Dermis microvascular lymphatic vessel endothelial cell (primary cell): ENCODE data around the gene IL10RB. TPM values are rescaled to one million over a fixed set of nuclear protein-coding genes. Genes with fewer than 3 reads are reported as not detected.
"Not testable (repeated sequence)": the region's sequence is repeated elsewhere in the genome, so short reads cannot be mapped to it uniquely, and the experiment has no call there.

Experiments
- DNase-seq, 2 donors: peaks; one replicate each; pipeline versions ENCODE4 v3.0.0 to v3.0.0-alpha.2; 2010; ENCODE audit warnings: low read depth in 2 of 2
- total RNA-seq: library from RNA; depleted of rRNA; stranded (reverse); fragments of >200 nt; gene quantifications from 2 replicates; pipeline ENCODE4 v1.2.1, GENCODE V29; 2014

Gene IL10RB
- total RNA-seq, 1 donor from 2014 or later: 46.7 TPM

DNA sequence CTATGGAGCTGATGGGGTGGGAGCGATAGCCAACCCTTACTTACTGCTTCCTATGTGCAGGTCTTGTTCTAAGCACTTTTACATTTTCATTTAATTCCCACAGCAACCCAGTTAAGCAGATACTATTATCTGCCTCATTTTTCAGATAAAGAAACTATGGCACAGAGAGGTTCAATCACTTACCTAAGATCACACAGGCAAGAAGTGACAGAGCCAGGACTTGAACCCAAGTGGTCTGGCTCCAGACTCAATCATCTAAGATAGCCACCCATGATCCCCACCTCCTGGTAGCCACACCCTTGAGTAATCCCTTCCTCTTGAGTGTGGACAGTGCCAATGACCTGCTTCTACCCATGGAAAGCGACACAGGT is 35.5 kb downstream of the IL10RB start:
- DNase-seq: no peak

DNA sequence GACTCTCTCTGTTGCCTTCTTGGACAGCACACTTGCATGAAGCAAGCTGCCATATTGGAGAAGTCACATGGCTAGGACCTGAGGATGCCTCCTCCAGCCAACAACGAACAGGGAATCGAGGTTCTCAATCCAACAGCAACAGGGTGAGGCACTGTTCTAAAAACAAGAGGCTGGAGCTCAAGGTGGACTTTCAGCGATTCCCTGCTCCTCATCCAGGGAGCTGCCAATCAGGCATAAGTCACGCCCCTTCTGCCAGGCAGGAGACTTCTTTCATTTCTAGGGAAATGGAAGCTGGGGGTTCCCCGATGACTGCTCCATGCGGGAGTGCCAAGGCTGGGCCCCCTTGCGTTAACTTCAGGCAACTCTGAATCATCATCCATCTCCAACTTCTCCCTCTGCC is 35.9 kb downstream of the IL10RB start:
- peak in 1 of 2 donors; percentile 19 for DNase-seq

DNA sequence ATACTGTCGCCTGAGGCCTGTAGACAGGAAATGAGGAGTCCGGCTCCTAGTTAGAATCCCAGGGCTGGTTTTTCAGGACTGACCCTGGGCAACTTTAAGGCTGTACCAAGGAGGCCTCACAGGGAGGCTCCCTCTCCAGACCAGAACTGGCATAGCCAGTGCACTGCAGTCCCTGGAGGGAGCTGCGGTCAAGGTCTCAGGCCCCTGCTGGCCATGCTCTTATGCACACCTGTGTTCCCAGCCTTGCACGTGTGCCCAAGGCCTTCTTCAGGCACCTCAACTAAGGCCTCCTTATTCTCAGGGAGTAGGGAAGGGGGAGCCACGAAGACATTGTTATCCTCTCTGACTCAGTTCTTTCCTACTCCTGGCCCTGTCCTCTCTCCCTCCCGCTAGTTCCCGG is 36.6 kb downstream of the IL10RB start:
- DNase-seq: no peak

DNA sequence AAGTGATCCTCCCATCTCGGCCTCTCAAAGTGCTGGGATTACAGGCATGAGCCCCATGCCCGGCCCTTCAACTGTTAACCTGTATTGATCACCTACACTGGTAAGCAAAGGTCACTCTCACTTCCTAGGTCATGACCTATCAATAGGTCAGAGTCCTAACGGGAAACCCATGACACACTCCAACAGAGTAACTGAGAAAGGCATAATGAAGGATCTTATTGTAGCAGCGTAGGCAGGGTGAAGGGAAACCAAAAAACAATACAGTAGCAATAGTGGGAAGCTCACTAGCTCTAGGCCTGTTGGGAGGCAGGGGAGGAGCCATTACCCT is 39.1 kb downstream of the IL10RB start:
- DNase-seq: no peak

DNA sequence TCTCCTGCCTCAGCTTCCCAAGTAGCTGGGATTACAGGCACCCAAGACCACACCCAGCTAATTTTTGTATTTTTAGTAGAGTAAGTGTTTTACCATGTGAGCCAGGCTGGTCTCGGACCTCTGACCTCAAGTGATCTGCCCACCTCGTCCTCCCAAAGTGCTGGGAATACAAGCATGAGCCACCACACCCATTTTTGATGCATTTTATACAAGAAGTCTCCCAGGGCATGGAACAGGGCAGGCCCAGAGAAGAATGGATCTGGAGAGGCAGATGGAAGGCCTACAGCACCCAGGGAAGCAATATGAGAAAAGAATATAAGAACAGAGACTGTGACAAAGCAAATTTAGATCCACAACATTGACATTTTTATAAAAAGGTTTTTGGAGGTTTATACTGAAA is 39.8 kb downstream of the IL10RB start:
- DNase-seq: no peak

DNA sequence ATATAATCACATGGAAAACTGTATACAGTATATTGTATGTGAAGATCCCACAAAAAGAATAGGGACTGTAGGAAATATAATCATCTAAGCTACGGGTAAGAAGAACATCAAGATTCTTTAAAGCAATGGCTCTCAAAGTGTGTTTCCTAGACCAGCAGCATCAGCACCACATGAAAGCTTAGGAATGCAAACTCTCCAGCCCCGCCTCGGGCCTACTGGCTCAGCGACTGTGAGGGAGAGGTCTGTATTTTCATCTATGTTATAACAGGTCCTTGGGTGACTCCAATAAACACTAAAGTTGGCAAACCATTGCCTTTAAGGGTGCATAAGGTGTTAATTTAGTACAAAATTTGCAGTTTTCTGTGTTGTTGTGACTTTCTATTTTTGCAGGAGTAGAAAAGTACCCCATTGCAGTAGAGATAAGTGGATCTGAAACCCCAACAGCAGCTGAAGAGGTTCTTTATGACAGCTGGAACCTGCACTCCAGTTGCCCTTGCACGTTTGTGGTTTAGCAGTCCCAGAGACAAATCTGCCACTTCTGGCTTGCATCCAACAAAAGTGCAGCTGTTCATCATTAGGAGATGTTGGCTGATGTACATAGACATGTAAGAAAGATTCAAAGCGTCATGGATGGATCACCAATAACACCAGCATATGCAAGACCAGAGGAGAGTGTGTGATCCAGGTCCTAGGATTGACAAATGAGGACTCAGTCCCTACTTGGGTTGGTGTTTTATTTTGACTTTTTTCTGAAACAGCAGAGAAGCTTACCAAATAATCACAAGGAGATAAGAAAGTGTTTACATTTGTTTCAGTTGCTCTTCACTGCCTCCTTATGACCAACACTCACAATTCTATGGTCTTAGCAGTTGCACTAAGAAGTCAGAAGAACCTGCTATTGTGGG is 42.7 kb downstream of the IL10RB start:
- no peak for DNase-seq

DNA sequence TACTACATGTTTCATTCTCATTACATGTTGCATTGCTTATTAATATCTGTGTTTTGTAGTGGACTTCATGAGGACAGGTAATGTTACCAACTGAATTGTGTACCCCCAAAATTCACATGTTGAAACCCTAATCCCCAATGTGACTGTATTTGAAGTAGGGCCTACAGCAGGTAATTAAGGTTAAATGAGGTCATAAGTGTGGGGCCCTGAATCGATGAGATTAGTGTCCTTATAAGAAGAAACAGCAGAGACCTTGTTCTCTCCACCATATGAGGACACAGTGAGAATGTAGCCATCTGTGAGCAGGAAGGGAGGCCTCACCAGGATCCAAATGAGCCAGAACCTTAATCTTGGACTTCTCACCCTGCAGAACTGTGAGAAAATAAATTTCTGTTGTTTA is 43.6 kb downstream of the IL10RB start:
- no peak for DNase-seq

DNA sequence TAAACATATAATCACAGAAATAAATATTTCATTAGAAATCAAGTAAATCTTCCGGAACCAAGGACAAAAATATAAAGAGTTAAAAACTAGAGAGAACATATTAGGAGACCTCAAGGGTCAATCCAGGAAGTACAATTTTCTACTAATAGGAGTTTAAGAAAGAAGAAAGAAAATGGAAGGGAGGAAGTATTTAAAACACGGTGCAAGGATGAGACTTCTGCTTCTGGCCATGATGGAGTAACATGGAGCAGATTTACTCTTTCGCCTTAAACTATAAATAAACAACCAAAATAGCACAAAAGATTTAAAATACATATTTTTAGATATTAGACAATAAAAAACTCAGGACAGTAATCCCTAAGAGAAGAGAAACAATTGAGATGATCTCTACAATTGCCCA is 46.0 kb downstream of the IL10RB start:
- DNase-seq: no peak

DNA sequence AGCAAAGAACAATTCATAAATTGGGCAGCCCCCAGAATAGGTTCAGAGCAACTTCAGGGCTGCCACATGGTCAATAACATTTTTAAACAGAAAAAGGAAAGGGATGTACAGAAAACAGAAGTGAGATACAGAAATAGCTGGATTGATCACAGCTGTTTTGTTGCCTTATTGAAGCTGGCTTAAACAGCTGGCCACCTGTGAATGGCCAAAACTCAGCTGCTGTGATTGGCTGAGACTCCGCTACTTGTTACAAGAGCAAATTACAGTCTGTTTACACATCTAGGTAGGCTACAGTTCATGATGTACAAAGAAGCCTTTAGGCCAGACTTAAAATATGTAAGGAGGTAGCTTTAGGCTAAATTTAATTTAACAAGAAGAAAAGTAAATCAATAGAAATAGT is 47.0 kb downstream of the IL10RB start:
- DNase-seq: no peak

DNA sequence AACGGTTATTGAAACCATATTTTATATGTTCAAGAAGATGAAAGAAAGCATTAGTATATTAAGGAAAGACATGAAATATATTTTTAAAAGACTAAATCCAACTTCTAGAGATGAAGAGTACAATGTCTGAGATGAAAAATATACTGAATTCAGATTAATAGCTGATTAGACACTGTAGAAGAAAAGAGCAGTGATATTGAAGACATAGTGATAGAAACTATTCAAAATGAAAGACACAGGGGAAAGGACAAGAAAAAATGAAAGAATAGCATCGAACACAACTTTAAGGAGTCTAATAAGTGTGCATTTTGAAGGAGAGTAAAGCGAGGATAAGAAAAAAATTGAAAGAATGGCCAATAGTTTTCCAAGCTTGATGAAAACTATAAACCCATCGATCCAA is 47.4 kb downstream of the IL10RB start:
- DNase-seq: no peak

DNA sequence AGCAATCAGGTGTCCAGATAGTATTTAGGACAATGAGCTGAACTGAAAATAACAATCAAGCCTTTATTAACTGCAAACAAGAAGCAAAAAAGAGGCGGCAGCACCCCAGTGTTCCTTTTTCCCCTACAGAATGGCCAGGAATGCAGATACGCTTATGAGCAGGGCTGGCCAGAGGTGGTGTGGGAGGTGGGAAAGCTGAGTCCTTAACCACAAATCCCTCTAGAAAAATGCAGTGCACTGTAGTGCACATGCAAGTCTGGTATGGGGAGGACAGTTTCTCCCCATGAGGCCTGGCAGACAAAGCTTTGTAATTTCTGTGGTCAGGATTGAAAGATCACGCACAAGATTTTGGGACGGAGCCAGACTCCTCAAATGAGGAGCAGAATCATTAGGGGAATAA is 47.9 kb downstream of the IL10RB start:
- DNase-seq: no peak

DNA sequence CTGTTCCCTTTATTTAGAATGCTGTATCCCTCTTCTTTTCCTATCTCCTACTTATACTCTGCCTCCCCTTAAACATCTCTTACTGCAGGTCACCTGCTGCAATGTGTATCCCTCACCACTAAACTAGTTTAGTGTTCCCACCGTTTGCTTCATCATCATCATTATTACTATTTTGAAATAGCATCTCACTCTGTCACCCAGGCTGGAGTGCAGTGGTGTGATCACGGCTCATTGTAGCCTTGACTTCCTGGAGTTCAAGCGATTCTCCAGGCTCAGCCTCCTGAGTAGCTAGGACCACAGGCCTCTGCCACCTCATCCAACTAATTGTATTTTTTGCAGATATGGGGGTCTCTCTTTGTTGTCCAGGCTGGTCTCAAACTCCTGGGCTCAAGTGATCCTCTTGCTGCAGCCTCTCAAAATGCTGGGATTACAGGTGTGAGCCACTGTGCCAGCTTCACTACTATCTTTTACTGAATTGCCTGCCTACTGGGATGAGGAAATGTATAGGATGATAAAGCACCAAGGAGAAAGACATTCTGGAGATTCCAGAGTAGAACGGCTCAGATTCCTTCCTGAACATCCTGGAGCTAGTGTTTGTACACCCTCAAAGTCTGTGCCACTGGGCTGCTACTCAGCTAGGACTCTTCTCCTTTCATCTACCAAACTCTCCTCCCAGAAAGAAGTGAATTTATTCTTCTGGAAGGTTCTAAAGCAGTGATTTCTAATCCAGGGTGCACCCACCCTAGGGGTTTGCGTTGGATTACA is 50.0 kb downstream of the IL10RB start:
- DNase-seq: no peak

DNA sequence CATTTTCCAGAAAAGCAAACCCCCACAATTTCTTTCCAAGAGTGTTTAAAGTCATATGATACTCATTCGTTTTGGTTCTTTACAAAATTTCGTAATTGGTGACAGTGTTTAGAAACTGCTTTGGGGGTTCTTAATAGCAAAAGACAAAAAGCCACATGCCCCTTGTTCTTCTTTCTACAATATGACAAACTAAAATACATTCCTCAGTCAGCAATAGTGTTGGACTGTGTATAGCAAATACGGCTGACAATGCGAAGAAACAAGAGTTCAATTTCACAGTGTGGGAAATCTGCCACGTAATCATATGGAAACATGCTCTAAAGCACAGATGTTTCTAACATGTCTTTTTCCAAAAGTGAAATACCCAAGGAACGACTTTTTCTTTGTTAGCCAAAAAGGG is 51.0 kb downstream of the IL10RB start:
- no peak for DNase-seq

DNA sequence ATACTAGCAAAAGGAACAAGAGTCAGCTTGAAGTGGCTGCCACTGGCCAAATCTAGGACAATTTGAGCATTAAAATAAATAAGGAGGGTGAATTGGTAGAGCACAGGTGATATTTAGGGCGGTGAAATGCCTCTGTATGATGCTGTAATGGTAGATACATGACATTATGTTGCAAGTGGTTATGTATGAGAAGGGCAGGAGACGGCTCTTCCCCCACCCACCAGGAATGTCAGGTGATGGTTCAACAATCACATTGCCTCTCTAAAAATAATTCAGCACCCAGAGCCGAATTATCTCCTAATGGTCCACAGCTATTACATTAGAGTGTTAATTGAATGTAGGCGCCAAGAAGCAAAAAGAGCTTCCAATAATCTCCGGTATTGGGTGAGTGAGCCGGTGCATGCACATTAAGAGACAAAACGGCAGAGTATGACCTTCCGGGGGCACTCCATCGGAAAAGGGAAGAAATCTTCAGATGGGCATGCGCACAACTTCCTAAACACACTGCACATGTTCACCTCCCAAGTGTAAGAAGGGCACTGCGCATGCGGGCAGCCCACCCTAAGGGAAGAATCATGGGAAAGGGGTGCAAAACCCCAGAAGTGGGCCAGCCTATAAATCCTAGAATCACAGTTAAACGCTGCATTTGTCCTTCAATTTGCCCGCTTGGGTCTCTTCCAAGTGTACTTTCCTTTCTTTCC is 51.8 kb downstream of the IL10RB start:
- no peak for DNase-seq

DNA sequence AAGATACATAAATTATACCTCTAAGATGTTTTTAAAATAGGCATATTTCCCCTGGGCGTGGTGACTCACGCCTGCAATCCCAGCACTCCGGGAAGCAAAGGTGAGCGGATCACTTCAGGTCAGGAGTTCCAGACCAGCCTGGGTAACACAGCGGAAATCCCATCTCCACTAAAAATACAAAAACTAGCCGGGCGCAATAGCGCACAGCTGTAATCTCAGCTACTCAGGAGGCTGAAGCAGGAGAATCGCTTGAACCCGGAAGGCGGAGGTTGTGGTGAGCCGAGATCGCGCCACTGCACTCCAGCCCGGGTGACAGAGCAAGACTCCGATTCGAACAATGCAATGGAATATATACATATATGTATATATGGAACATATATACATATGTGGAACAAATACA is 54.8 kb downstream of the IL10RB start:
- not testable (repeated sequence) for DNase-seq

DNA sequence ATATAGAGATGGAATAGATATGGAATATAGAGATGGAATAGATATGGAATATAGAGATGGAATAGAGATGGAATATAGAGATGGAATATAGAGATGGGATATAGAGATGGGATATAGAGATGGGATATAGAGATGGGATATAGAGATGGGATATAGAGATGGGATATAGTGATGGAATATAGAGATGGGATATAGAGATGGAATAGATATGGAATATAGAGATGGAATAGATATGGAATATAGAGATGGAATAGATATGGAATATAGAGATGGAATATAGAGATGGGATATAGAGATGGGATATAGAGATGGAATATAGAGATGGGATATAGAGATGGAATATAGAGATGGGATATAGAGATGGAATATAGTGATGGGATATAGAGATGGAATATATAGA is 57.4 kb downstream of the IL10RB start:
- not testable (repeated sequence) for DNase-seq

DNA sequence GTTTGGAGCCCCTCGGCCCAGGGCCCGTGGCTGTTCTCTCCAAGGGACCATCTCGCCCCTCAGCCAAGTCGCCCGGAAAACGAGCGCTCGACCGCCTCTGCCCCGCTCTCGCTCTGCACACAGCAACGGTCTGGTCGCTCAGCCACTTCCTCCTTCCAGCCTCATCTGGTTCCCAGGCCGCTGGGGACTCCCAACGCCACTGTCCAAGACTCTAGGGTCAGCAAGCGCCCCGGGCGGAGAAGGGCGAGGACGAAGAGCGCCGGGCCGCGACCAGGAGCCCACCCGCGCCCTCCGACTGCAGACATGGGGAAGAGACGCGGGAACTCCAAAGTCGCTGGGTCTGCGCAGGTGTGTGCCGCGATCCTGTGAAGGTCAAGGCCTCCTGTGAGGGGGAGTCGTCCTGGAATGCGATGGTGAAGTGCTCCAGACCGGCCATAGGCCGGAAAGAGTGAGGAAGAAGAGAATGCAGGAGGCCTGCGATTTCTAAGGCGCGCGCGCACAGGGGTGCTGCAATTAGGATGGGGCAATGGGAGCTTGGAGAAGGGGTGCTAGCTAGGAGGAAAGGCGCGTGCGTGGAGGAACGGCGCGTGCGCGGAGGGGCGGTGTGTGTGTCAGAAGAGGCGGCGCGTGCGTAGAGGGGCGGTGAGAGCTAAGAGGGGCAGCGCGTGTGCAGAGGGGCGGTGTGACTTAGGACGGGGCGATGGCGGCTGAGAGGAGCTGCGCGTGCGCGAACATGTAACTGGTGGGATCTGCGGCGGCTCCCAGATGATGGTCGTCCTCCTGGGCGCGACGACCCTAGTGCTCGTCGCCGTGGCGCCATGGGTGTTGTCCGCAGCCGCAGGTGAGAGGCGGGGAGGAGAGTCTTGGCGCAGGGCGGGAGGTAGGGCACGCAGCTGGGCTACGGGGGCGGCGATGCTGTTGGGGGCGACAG is 58.4 kb downstream of the IL10RB start, which contains the start of gene IFNAR1:
TSS of gene IFNAR1 (plus strand) at position 680 of the 931 bp plus-strand sequence. CDS start at position 766, 86 bp downstream.
- peak; percentile 95 to 99 for DNase-seq

DNA sequence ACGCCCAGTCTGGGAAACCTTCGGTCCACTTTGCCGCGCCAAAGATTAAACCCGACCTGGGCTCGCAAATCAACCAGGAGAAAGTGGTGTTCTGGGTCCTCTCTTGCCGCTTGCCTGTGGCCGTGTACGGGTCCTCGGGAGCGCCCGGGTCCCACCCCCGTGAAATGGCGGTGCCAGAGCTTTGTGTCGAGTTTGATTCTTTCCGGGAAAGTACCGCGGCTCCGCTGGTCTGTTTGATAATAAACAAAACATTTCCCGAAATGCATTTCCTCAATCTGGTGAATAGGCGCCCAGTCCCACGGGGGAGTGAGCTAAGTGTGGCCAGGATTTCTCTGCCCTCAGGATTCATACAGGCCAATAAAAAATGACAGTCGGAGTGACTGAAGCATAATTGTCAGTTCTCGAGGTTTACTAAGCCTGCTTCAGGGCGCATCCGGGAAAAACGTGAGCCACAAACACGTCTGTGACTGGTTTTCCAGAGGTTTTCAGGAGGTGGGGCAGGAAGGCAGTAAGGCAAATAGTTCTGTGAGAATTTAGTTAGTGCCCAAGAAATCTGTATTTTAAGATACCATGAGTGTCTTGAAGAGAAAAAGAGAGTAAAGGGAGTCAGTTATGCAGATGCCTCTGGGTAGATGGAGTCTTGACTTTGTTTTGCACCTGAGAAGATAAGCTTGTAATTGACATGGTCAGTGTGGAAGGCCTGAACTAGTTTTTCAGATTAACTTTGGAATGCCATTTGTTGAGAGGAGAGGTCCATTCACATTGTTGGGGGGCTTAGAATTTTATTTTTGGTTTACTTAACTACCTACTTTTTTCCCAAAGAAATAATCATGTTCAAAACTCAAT is 59.3 kb downstream of the IL10RB start:
- peak; percentile 54 to 83 for DNase-seq

DNA sequence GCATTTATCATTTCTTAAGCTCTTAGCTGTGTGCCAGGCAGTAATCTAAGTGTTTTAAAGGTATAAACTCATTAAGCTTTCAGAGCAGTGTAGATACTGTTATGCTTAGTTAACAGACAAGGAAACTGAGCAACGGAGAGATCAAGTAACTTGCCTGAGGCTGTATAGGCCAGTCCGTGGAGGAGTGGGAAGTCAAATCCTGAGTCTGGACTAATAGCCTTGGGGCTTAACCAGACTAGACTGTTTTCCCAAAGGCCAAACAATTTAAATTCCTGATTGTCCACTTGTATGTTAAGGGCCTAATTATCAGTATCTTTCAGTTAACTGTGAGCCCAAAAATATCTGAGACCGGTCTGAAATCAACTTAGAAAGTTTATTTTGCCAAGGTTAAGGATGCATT is 61.2 kb downstream of the IL10RB start:
- DNase-seq: no peak

DNA sequence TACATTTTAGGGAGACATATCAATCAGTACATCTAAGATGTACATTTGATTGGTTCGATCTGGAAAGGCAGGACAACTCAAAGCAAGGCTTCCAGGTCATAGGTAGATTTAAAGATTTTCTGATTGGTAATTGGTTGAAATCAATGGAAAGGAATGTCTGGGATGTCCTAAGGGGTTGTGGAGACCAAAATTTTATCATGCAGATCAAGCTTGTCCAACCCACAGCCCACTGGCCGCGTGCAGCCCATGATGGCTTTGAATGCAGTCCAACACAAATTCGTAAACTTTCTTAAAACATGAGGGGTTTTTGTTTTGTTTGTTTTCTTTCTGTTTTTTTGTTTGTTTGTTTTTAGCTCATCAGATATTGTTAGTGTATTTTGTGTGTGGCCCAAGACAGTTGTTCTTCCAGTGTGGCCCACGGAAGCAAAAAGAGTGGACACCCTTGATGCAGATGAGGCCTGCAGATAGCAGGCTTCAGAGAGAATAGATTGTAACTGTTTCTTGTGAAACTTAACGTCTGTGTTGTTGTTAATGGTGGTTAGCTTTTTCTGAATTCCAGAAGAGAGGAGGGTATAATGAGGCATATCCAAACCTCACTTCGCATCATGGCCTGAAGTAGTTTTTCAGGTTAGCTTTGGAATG is 61.7 kb downstream of the IL10RB start:
- no peak for DNase-seq
